Activated CD4-positive, alpha-beta T cell treated with anti-CD3 and anti-CD28 coated beads for 36 hours (primary cell): Measurements from ENCODE around the gene PLEKHA1. TPM values are rescaled to one million over a fixed set of nuclear protein-coding genes. Genes with fewer than 3 reads are reported as not detected.

Experiments
- ATAC-seq: fragments of 200-7000 bp; cut with Tn5 transposase; one replicate; pipeline ENCODE4 v1.10.0; 2021; ENCODE audit warnings: mild to moderate bottlenecking, moderate library complexity
- CTCF ChIA-PET: fragments of 350-600 bp; sonication (Branson Sonifier 250); formaldehyde crosslinking; loops from one replicate; lab custom pipeline; 2021; ENCODE audit warnings: antibody characterized with exemption; lab: Charles Lee
- POLR2A ChIA-PET: fragments of 350-600 bp; sonication (Branson Sonifier 250); formaldehyde crosslinking; loops from one replicate; lab custom pipeline; 2021; ENCODE audit warnings: antibody characterized with exemption, inconsistent platforms; lab: Charles Lee
- DNase-seq: peaks from one replicate; pipeline ENCODE4 v3.0.0-alpha.2; 2020
- H3K27ac Mint-ChIP-seq: one replicate; pipeline ENCODE4 v1.8.0; 2021; ENCODE audit warnings: mixed read lengths
- H3K27me3 Mint-ChIP-seq: one replicate; pipeline ENCODE4 v1.8.0; 2021; ENCODE audit warnings: mixed read lengths
- H3K36me3 Mint-ChIP-seq: one replicate; pipeline ENCODE4 v1.8.0; 2021; ENCODE audit warnings: low read depth, mixed read lengths
- H3K4me1 Mint-ChIP-seq: one replicate; pipeline ENCODE4 v1.8.0; 2021; ENCODE audit warnings: mixed read lengths
- H3K4me3 Mint-ChIP-seq: one replicate; pipeline ENCODE4 v1.8.0; 2021; ENCODE audit warnings: mild to moderate bottlenecking, moderate library complexity, mixed read lengths
- H3K9me3 Mint-ChIP-seq: one replicate; pipeline ENCODE4 v1.8.0; 2021; ENCODE audit warnings: low read depth, mixed read lengths
- intact Hi-C, 2 experiments: fragments of 100-400 bp; cut with DNase I in 1 of 2; cut with micrococcal nuclease in 1 of 2; formaldehyde crosslinking; loops; one replicate each; pipeline versions ENCODE4 v1.14.2 to v1.15.1; 2022 to 2024; cut with DNase I, micrococcal nuclease
- total RNA-seq, 2 experiments: library from RNA; stranded (reverse); gene quantifications; one replicate each; pipeline ENCODE4 v1.2.3, GENCODE V29; 2021

Gene PLEKHA1
- total RNA-seq, 2 experiments from 2014 or later = 7.7 to 11.7 TPM

DNA sequence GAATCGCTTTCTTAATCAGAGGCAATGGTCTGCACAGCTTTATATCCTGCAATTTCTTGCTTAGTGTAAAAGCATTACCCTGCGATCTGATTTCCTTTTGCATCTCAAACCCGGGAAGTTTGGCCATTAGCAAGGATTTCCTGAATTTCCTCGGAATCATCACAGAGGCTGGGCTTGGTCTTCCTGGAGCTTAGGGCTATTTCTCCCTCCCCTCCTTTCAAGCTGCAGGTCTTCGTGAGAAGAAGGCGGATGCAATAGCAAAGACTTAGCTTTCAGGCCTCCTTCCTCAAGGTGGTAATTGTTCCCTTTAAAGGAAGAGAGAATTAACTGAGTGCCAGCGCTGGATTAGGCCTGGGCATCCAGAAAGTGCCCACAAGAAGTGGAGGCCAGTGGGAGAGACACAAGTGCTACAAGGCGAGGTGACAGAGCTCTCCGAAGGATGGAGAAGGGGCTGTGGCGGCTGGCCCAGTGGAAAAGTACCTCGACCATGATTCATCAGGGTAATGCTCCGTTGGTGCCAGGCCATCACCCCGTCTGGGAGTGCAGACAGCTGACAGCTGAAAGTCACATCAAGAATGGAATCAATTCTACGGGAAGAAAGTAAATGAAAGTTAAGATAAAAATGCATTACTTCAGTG is 76.0 kb downstream of the PLEKHA1 start:
- Mint-ChIP-seq H3K9me3 (no peaks in the 10 kb centered on the region), H3K27me3 (peaks cover 11% of the 10 kb centered on the region), H3K4me3 (no peak overlapping the region), H3K36me3 (no peaks in the 10 kb centered on the region), H3K27ac (no peak overlapping the region), H3K4me1 (no peaks in the 10 kb centered on the region)
- POLR2A ChIA-PET = no interaction called here
- intact Hi-C loops = no loop called here
- CTCF ChIA-PET = interaction anchor here (0.9 to 1.5 kb wide), 2 partner anchors 15 to 64 kb away, joined by 3 to 9 read pairs; no protein-coding TSS in a partner anchor
- DNase-seq = no peak
- no peak for ATAC-seq

DNA sequence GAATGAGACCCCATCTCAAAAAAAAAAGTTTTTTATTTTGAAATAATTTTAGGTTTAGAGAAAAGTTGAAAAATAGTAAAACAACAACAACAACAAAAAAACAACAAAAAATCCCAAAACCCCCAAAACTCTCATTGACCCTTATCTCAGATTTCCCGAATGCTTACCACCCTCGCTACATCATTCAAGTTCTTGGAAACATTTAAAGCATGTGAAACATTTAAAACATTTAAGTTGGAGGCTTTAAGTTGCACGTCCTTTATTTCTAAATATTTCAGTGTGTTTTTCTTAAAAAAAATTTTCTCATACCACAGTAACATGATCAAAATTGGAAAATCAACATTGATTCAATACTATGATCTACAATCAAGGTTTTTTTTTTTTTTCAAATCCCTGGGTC is 79.6 kb downstream of the PLEKHA1 start:
- CTCF ChIA-PET = interaction anchor here (0.6 to 1.6 kb wide), 4 partner anchors 87 to 280 kb away, joined by 3 to 4 read pairs (median 3); no protein-coding TSS in a partner anchor
- Mint-ChIP-seq H3K9me3 (no peaks in the 10 kb centered on the region), H3K4me3 (no peak overlapping the region), H3K27ac (no peak overlapping the region), H3K27me3 (peaks cover 19% of the 10 kb centered on the region), H3K36me3 (no peaks in the 10 kb centered on the region), H3K4me1 (no peaks in the 10 kb centered on the region)
- no peak for DNase-seq
- intact Hi-C loops = no loop called here
- POLR2A ChIA-PET = no interaction called here
- ATAC-seq = no peak

DNA sequence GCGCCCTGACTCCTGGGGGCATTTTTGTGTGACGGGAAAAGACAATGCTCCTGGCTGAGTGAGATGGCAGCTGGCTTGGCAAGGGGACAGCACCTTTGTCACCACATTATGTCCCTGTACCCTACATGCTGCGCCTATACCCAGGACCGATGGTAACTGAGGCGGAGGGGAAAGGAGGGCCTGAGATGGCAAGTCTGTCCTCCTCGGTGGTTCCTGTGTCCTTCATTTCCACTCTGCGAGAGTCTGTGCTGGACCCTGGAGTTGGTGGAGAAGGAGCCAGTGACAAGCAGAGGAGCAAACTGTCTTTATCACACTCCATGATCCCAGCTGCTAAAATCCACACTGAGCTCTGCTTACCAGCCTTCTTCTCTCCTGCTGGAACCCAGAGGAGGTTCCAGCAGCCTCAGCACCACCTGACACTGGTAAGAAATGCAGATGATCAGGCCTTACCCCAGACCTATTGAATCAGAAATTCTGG is 80.1 kb downstream of the PLEKHA1 start, which contains the start of gene ARMS2:
Gene ARMS2, plus strand, starts transcription at position 51 of the 478 bp plus-strand sequence. Its CDS starts 75 bp downstream, at position 126.
- ATAC-seq (no peak), DNase-seq (no peak)
- Mint-ChIP-seq H3K27ac (no peak within 1 kb of the TSS), H3K4me3 (no peak within 1 kb of the TSS), H3K9me3 (no peaks in the 10 kb centered on the region), H3K4me1 (no peaks in the 10 kb centered on the region), H3K36me3 (no peaks in the 10 kb centered on the region), H3K27me3 (peaks cover 25% of the 10 kb centered on the region)
- intact Hi-C loops = no loop called here
- ChIA-PET CTCF (interaction anchor here (0.6 to 1.6 kb wide), 3 partner anchors 88 to 834 kb away, joined by 3 read pairs; no protein-coding TSS in a partner anchor), POLR2A (no interaction called here)

DNA sequence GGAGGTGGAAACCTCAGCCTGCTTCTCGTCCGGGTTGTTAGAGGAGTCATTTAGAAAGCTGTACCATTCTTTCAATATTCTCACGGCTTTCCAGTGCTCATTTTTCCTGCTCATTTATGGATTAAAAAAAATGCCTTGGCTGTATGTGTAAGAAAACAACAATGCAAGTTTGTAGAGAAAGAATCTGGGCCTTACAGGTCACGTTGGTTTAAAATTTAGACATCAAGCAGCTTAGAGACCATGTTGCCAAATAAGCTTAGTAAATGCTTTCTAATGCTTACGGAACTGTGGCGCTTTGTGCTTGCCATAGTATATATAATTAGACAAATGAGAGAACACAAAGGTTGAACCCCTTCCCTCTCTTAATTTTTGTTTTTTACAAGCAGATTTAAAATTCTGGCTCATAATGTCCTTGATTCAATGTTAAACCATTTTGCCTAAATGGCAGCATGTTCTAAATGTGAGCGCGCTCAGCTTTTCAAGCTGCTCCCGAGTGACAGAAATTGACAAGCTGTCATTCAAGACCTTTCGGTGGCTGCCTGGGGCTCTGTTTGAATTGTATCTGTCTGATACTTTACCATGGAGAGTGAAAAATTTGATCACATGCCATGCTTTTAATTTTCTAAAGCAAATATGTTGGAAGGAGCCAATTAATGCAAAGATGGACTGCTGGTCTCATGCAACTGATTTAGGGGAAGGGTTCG is 81.0 kb downstream of the PLEKHA1 start:
- Mint-ChIP-seq H3K9me3 (no peaks in the 10 kb centered on the region), H3K36me3 (no peaks in the 10 kb centered on the region), H3K4me1 (peaks cover under 1% of the 10 kb centered on the region), H3K27ac (no peak overlapping the region), H3K27me3 (peaks cover 29% of the 10 kb centered on the region), H3K4me3 (no peak overlapping the region)
- ChIA-PET CTCF (interaction anchor here (0.6 to 1.6 kb wide), 2 partner anchors 157 to 835 kb away, joined by 3 read pairs; no protein-coding TSS in a partner anchor), POLR2A (no interaction called here)
- DNase-seq (no peak), ATAC-seq (no peak)
- intact Hi-C loops = no loop called here

DNA sequence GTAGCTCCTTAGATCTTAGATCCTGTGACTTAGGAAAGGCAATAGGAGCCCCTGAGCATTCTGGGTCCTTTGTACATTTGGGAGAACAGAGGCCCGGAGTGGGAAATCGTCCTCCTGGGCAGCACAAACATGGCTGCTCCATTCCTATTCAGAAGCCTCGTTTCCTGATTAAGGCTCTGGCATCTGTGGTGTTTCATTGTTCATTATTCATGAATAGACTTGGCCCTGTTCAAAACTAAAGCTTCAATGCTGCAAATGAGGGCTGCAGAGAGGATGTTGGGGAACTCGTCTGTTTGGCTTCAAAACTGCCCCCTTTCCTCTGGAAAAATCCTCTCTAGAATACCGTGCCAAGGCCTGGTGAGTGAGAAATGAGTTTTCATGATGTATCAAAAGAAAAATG is 83.4 kb downstream of the PLEKHA1 start:
- DNase-seq = no peak
- H3K4me1 Mint-ChIP-seq = peaks cover 9% of the 10 kb centered on the region
- no peak overlapping the region for H3K27ac Mint-ChIP-seq
- no peak for ATAC-seq
- CTCF ChIA-PET = no interaction called here
- peaks cover 36% of the 10 kb centered on the region for H3K27me3 Mint-ChIP-seq
- intact Hi-C loops = no loop called here
- no peaks in the 10 kb centered on the region for H3K36me3 Mint-ChIP-seq
- POLR2A ChIA-PET = no interaction called here
- H3K4me3 Mint-ChIP-seq = no peak overlapping the region
- no peaks in the 10 kb centered on the region for H3K9me3 Mint-ChIP-seq

DNA sequence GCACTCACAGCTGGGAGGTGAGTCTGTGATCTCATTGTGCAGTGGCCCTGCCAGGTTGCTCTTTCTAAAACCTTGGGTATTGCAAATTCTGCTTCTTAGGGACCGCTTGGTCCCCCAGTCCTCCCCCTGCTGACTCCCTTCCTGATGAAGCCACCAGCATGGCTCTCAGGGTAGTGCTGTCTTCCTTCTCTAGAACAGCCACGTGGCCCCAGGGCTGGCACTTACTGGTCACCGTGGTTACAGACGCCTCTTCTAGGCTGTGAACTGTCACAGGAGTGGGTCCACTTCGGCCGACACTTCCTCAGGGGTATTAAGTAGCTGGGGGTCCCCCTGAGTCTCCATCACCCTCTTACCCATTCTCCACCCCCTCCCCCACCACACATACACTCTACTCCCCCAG is 84.2 kb downstream of the PLEKHA1 start:
- Mint-ChIP-seq H3K4me3 (no peak overlapping the region), H3K9me3 (no peaks in the 10 kb centered on the region), H3K36me3 (no peaks in the 10 kb centered on the region), H3K27me3 (peaks cover 44% of the 10 kb centered on the region), H3K27ac (no peak overlapping the region), H3K4me1 (peaks cover 9% of the 10 kb centered on the region)
- ChIA-PET POLR2A (no interaction called here), CTCF (no interaction called here)
- intact Hi-C loops = no loop called here
- no peak for ATAC-seq
- no peak for DNase-seq

DNA sequence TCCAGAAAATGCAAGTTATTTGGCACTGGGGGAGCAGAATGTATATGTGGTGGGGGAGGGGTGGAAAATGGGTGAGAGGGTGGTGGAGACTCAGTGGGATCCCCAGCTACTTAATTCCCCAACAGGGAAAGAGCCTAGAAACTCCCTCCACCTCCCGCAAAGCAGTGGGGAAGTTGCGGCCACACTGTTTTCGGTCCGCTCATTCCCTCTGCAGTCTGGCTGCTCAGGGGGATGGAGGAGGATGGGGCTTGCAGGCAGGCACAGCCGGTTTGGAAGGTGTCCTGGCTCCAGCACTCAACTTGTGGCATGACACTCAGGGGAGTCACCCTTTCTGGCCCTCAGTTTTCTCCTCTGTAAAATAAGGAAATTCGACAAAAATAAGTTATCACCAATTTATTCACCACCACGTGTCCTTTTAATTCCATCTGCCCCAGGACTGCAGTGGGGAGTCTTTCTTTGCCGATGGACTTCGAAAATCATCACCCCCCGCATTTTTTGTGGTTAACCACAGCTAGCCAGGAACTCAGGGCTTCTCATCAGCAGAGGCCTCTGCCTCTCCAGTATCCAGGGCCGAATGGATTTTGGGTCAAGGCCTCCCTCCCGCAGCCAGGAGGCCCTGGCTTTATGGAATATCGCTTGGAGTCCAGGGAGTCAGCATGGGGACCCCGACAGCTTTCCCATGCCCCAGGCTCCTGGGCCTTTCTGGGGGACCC is 85.2 kb downstream of the PLEKHA1 start:
- Mint-ChIP-seq H3K27ac (no peak overlapping the region), H3K4me1 (peaks cover 9% of the 10 kb centered on the region), H3K36me3 (no peaks in the 10 kb centered on the region), H3K4me3 (no peak overlapping the region), H3K27me3 (peaks cover 49% of the 10 kb centered on the region), H3K9me3 (no peaks in the 10 kb centered on the region)
- intact Hi-C loops = no loop called here
- DNase-seq (no peak), ATAC-seq (no peak)
- POLR2A ChIA-PET = no interaction called here
- CTCF ChIA-PET = no interaction called here

DNA sequence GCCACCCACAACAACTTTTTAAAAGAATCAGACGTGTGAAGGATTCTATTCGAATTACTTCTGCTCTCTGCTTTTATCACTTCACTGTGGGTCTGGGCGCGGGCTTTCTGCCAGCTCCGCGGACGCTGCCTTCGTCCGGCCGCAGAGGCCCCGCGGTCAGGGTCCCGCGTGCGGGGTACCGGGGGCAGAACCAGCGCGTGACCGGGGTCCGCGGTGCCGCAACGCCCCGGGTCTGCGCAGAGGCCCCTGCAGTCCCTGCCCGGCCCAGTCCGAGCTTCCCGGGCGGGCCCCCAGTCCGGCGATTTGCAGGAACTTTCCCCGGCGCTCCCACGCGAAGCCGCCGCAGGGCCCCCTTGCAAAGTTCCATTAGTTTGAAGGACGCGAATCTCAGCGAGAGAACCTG is 86.4 kb downstream of the PLEKHA1 start:
- Mint-ChIP-seq H3K36me3 (no peaks in the 10 kb centered on the region), H3K4me1 (peaks cover 9% of the 10 kb centered on the region), H3K27me3 (peaks cover 58% of the 10 kb centered on the region), H3K27ac (no peak overlapping the region), H3K4me3 (peak overlapping the region; percentile 6), H3K9me3 (no peaks in the 10 kb centered on the region)
- POLR2A ChIA-PET = no interaction called here
- ATAC-seq = no peak
- intact Hi-C loops = no loop called here
- no peak for DNase-seq
- CTCF ChIA-PET = interaction anchor here (0.6 kb wide), 1 partner anchor 940 kb away, joined by 3 read pairs; no protein-coding TSS in a partner anchor

DNA sequence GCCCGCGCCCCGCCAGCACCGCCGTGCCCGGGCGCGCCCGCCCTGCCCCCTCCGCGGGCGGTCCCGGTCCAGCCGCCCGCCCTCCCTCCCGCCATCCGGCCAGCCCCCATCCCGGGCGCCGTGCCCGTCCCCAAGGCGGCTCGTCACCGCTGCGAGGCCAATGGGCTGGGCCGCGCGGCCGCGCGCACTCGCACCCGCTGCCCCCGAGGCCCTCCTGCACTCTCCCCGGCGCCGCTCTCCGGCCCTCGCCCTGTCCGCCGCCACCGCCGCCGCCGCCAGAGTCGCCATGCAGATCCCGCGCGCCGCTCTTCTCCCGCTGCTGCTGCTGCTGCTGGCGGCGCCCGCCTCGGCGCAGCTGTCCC is 86.8 kb downstream of the PLEKHA1 start, which contains the start of gene HTRA1:
Gene HTRA1, plus strand, starts transcription at position 187 of the 362 bp plus-strand sequence. Its CDS starts 100 bp downstream, at position 287.
- POLR2A ChIA-PET = no interaction called here
- ATAC-seq (no peak), DNase-seq (peak; percentile 15)
- intact Hi-C loops = no loop called here
- Mint-ChIP-seq H3K4me1 (peaks cover 9% of the 10 kb centered on the region), H3K9me3 (no peaks in the 10 kb centered on the region), H3K36me3 (no peaks in the 10 kb centered on the region), H3K27ac (no peak within 1 kb of the TSS), H3K27me3 (peaks cover 58% of the 10 kb centered on the region), H3K4me3 (peak within 1 kb of the TSS; percentile 63)
- CTCF ChIA-PET = interaction anchor here (0.9 to 1.6 kb wide), 2 partner anchors 26 to 162 kb away, joined by 3 to 4 read pairs; no protein-coding TSS in a partner anchor

DNA sequence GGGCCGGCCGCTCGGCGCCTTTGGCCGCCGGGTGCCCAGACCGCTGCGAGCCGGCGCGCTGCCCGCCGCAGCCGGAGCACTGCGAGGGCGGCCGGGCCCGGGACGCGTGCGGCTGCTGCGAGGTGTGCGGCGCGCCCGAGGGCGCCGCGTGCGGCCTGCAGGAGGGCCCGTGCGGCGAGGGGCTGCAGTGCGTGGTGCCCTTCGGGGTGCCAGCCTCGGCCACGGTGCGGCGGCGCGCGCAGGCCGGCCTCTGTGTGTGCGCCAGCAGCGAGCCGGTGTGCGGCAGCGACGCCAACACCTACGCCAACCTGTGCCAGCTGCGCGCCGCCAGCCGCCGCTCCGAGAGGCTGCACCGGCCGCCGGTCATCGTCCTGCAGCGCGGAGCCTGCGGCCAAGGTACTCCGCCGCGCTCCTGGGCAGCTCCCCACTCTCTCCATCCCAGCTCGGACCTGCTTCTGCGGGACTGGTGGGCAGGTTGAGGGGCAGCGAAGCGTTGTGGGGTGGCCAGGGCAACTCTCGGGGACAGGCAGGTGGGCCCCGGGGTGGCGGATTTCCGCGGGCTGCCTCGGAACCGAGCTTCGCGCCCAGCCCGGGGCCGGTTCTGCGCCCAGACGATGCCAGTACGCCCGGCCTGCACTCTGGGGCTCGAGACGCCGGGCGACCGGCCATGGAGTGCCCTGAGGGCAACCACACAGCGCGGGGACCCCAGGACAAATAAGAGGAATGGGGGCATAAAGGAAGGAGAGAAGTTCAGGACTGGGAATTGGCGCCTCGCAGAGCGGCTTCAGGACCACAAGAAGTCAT is 87.4 kb downstream of the PLEKHA1 start:
- peak; percentile 55 for ATAC-seq
- no peak overlapping the region for H3K27ac Mint-ChIP-seq

More for the DNA sequence above, 87.4 kb downstream of the PLEKHA1 start:
- POLR2A ChIA-PET = no interaction called here
- peak; percentile 28 for DNase-seq
- peak overlapping the region; percentile 63 for H3K4me3 Mint-ChIP-seq
- intact Hi-C loops = no loop called here
- peaks cover 9% of the 10 kb centered on the region for H3K4me1 Mint-ChIP-seq
- H3K36me3 Mint-ChIP-seq = no peaks in the 10 kb centered on the region
- CTCF ChIA-PET = interaction anchor here (0.9 to 1.6 kb wide), 2 partner anchors 26 to 163 kb away, joined by 3 to 4 read pairs; no protein-coding TSS in a partner anchor
- H3K9me3 Mint-ChIP-seq = no peaks in the 10 kb centered on the region
- peaks cover 57% of the 10 kb centered on the region for H3K27me3 Mint-ChIP-seq
